Embryonic facial prominence (tissue), 1 donor: ENCODE data around the gene MGAT3.
A peak's percentile ranks its signal among the peaks of the same experiment; 100 is the strongest.
"Not testable (repeated sequence)": the region's sequence is repeated elsewhere in the genome, so short reads cannot be mapped to it uniquely, and the experiment has no call there.

Experiments used
- DNase-seq: peaks from one replicate; pipeline ENCODE4 v3.0.0-alpha.2; 2016; ENCODE audit errors: extremely low spot score

Gene MGAT3

GRCh38 chr22:39490135-39490798, 33.5 kb downstream of the MGAT3 start:
- DNase-seq = peak; percentile 52

GRCh38 chr22:39490966-39491680, 34.3 kb downstream of the MGAT3 start:
- DNase-seq = no peak

GRCh38 chr22:39491696-39492095, 34.9 kb downstream of the MGAT3 start:
- DNase-seq = no peak

GRCh38 chr22:39492186-39492585, 35.4 kb downstream of the MGAT3 start:
- DNase-seq = no peak

GRCh38 chr22:39493759-39494158, 36.9 kb downstream of the MGAT3 start:
- no peak for DNase-seq

- DNase-seq = no peak
Measured at GRCh38 chr22:39494471-39495120, 37.8 kb downstream of the MGAT3 start.

GRCh38 chr22:39496131-39496838, 39.5 kb downstream of the MGAT3 start:
- DNase-seq = no peak

GRCh38 chr22:39497429-39497828, 40.6 kb downstream of the MGAT3 start:
- no peak for DNase-seq

- no peak for DNase-seq
Measured at GRCh38 chr22:39498368-39498767, 41.6 kb downstream of the MGAT3 start.

GRCh38 chr22:39498802-39499201, 42.0 kb downstream of the MGAT3 start:
- no peak for DNase-seq

GRCh38 chr22:39500101-39500500, 43.3 kb downstream of the MGAT3 start:
- no peak for DNase-seq

- no peak for DNase-seq
Measured at GRCh38 chr22:39501644-39502108, 44.9 kb downstream of the MGAT3 start.

- peak; percentile 53 for DNase-seq
Measured at GRCh38 chr22:39502109-39502788, 45.4 kb downstream of the MGAT3 start, which contains the start of gene MIEF1. Gene MIEF1 (plus strand): TSS chr22:39502290. CDS start chr22:39511295, 9,005 bp downstream.

- no peak for DNase-seq
Measured at GRCh38 chr22:39502789-39503409, 46.1 kb downstream of the MGAT3 start.

GRCh38 chr22:39503630-39504029, 46.8 kb downstream of the MGAT3 start:
- DNase-seq = no peak

- no peak for DNase-seq
Measured at GRCh38 chr22:39504071-39504470, 47.3 kb downstream of the MGAT3 start.

- not testable (repeated sequence) for DNase-seq
Measured at GRCh38 chr22:39507021-39507420, 50.2 kb downstream of the MGAT3 start.

- DNase-seq = no peak
Measured at GRCh38 chr22:39508393-39508792, 51.6 kb downstream of the MGAT3 start.

GRCh38 chr22:39510529-39511149, 53.8 kb downstream of the MGAT3 start:
- no peak for DNase-seq

- no peak for DNase-seq
Measured at GRCh38 chr22:39511226-39511625, 54.4 kb downstream of the MGAT3 start.

- no peak for DNase-seq
Measured at GRCh38 chr22:39512026-39512425, 55.2 kb downstream of the MGAT3 start.
